NT2/D1 (cell line): ENCODE results near the gene INMT.
A peak's percentile ranks its signal among the peaks of the same experiment; 100 is the strongest.

Experiments
- DNase-seq: peaks from one replicate; pipeline ENCODE4 v3.0.0-alpha.2; 2011; ENCODE audit warnings: low read depth, low spot score
- H3K27me3 ChIP-seq: 2 replicates; pipeline ENCODE4 v1.6.0; 2011; ENCODE audit warnings: mild to moderate bottlenecking; ENCODE audit not compliant: insufficient read length, insufficient read depth
- H3K36me3 ChIP-seq: 2 replicates; pipeline ENCODE4 v1.6.1; 2011; ENCODE audit warnings: mild to moderate bottlenecking, low read length, mixed read lengths; ENCODE audit not compliant: insufficient read depth, insufficient read length
- H3K4me1 ChIP-seq: 2 replicates; pipeline ENCODE4 v1.5.1; 2011; ENCODE audit not compliant: insufficient read depth, insufficient read length
- H3K4me3 ChIP-seq: 2 replicates; pipeline ENCODE4 v1.5.1; 2011; ENCODE audit warnings: low read depth; ENCODE audit not compliant: insufficient read length
- H3K9ac ChIP-seq: 2 replicates; pipeline ENCODE4 v1.6.0; 2011; ENCODE audit warnings: low read depth; ENCODE audit not compliant: insufficient read length
- H3K9me3 ChIP-seq: 2 replicates; pipeline ENCODE4 v1.5.1; 2011; ENCODE audit warnings: mild to moderate bottlenecking, low read length; ENCODE audit not compliant: insufficient read depth
- SUZ12 ChIP-seq: IDR thresholded peaks from 2 replicates; pipeline ENCODE4 v1.6.1; 2011; ENCODE audit not compliant: insufficient read length, insufficient read depth; ENCODE audit errors: extremely low read depth
- YY1 ChIP-seq: IDR thresholded peaks from 2 replicates; pipeline ENCODE4 v1.6.1; 2011; ENCODE audit not compliant: insufficient read length, insufficient read depth
- ZNF274 ChIP-seq: IDR thresholded peaks from 2 replicates; pipeline ENCODE4 v1.6.1; 2011; ENCODE audit warnings: mild to moderate bottlenecking, low read depth, low read length

The INMT gene

DNA sequence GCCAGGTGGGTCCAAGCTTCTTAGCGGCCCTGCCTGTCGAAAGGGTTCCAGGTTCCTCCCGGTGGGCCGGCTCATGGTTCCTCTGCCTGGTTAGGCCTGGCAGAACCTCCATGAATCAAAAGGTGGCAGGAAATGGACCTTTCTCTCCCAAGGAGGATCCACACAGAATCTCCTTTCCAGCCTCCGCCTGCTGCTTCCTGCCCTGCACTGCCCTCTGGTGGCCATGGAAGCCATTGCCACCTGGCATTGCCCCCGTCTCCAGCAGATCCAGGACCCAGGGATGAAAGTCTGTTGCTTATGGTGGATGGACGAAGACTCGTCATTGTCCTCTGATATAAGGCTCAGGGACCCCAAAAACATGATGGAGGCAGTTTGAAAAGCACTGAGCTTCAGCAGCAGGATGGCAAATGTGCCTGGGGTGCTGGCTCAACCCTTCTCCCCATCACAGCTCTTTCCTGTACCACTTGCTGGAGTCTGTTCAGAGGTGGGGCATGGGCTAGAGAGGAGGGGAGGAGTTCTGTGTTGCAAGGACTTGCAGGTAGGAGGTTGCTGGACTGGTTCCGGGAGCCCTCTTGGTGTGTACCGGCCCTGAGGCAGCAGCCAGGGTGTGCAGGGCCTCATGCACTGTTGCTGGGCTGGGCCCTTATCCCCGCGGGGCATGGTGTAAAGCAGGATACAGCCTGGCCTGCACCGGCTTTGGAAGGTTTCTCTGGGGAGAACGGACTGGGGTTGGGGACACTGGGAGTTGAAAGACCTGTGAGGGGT is 11.3 kb upstream of the INMT start:
- peak overlapping the region; percentile 47 for H3K9ac ChIP-seq
- H3K4me3 ChIP-seq, result no peak overlapping the region
- no peak for TF ChIP-seq YY1
- peak; percentile 75 for DNase-seq
- peaks cover 3% of the 10 kb centered on the region for H3K27me3 ChIP-seq
- H3K36me3 ChIP-seq, result no peaks in the 10 kb centered on the region
- H3K4me1 ChIP-seq, result peaks cover 11% of the 10 kb centered on the region
- H3K9me3 ChIP-seq, result peaks cover 4% of the 10 kb centered on the region; the same call in 1 of the 2 replicates

DNA sequence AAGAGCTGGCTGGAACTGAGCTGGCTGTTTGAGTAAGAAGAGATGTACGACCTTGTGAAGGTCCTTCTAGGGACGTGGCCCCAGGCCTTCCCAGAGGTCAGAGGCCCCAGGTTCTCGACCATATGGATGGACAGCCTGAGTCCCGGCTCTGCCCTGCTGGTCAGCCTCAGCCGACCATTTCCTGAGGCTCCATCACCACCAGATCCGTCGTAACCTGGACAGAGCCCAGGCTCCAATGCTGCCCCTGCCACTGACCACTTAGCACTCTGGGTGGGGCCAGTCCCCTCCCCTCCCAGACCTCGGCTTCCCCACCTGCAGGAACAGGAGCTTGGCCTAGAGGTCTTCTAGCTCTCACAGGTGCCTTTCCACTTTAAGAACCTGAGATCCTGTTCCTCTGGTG is 10.6 kb upstream of the INMT start:
- H3K9ac ChIP-seq, result no peak overlapping the region
- H3K27me3 ChIP-seq, result peaks cover 3% of the 10 kb centered on the region
- H3K9me3 ChIP-seq, result no peaks in the 10 kb centered on the region
- TF ChIP-seq ZNF274 (no peak), YY1 (no peak), SUZ12 (no peak)
- H3K4me3 ChIP-seq, result no peak overlapping the region
- H3K4me1 ChIP-seq, result peaks cover 11% of the 10 kb centered on the region
- H3K36me3 ChIP-seq, result no peaks in the 10 kb centered on the region
- DNase-seq, result no peak

DNA sequence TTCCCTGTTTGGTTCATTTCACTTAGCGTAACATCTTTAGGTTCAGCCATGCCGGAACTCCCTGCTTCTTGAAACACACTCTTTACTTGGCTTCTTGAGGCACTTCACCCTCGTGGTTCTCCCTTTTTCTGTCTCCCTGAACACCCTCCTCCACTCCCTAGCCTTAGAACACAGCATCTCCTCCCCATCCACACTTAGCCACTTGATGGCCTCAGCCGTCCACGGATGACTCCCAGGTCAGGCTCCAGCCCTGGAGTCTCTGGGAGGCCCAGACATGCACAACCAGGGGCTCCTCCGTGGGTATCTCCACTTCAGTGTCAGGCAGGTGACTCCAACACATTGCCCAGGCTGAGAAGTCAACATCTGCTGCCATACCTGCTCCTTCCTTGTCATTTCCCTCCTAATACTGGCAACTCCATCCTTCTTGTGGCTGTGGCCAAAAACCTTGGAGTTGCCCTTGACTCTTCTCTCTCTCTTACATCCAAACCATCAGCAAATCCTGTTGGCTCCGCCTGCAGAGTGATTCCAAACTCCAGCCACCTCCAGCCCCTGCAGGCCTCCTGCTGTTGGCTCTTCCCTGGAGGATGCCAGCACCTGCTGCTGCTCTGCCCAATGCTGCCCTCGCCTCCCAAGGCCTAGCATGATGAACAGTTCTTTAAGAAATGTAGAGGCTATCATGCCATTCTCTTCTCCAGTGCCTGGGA is 8.4 kb upstream of the INMT start:
- Histone ChIP-seq H3K27me3 (peaks cover 3% of the 10 kb centered on the region), H3K9me3 (no peaks in the 10 kb centered on the region), H3K4me1 (peaks cover 11% of the 10 kb centered on the region), H3K36me3 (no peaks in the 10 kb centered on the region), H3K9ac (no peak overlapping the region), H3K4me3 (no peak overlapping the region)
- no peak for DNase-seq
- TF ChIP-seq SUZ12, result no peak
- TF ChIP-seq ZNF274, result no peak
- TF ChIP-seq YY1, result no peak

DNA sequence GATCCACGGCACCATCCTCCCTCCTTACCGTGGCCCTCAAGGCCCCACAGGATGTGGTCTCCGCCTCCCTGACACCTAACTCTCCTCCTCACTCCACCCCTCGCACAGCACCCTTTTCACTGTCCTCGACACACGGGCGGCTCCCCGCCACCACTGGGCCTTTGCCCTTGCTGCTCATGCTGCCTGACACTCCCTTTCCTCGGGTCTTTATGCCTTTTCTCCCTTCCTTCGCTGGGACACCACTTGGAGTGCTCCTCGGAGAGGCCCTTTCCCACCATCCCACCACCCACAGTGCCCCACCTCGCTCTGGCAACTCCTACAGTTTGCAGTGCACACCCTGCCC is 7.9 kb upstream of the INMT start:
- no peak overlapping the region for H3K4me3 ChIP-seq
- no peaks in the 10 kb centered on the region for H3K36me3 ChIP-seq
- no peak for DNase-seq
- TF ChIP-seq SUZ12, result no peak
- TF ChIP-seq YY1, result no peak
- no peak for TF ChIP-seq ZNF274
- peaks cover 3% of the 10 kb centered on the region for H3K27me3 ChIP-seq
- H3K4me1 ChIP-seq, result peaks cover 11% of the 10 kb centered on the region
- H3K9ac ChIP-seq, result no peak overlapping the region
- no peaks in the 10 kb centered on the region for H3K9me3 ChIP-seq

DNA sequence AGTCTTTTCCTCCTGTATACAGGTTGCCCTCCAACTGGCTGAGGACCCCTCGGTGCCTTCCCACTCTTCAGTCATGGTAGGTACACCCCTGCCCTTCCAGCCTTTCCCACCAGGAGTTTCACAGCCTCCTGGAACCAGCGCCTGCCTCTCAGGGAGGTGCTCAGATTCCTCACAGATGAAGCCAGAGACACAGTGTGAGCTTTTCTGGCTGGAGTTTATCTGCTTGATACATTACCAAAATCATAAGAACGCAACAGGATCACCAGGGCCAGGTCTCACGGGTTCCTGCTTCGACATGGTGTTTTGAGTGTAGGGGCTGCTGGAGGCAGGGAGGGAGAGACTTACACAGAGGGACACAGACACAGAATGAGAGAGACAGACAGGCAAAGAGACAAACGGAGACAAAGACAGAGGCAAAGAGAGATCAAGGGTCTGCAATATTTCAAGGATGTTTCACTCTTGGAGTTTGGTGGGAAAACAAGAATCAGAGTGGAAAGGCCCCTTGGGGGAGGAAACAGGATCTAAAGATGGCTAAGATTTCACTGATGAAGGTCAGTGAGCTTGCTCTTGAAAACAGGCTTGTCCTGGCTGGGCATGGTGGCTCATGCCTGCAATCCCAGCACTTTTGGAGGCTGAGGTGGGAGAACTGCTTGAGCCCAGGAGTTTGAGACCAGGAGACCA is 6.5 kb upstream of the INMT start:
- no peak for DNase-seq
- no peaks in the 10 kb centered on the region for H3K9me3 ChIP-seq
- H3K4me3 ChIP-seq, result no peak overlapping the region
- peaks cover 11% of the 10 kb centered on the region for H3K4me1 ChIP-seq
- TF ChIP-seq ZNF274 (no peak), YY1 (no peak), SUZ12 (no peak)
- no peaks in the 10 kb centered on the region for H3K36me3 ChIP-seq
- H3K27me3 ChIP-seq, result peaks cover 3% of the 10 kb centered on the region
- H3K9ac ChIP-seq, result no peak overlapping the region

DNA sequence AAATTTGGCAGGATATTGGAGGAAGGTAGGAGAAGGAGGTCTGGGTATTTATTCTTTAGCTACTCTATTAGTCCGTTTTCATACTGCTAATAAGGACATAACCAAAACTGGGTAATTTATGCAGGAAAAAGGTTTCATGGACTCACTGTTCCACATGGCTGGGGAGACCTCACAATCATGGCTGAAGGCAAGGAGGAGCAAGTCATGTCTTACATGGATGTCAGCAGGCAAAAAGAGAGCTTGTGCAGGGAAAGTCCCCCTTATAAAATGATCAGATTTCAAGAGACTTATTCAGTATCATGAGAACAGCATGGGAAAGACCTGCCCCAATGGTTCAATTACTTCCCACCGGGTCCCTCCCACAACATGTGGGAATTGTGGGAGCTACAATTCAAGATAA is 1.9 kb upstream of the INMT start:
- DNase-seq, result no peak
- Histone ChIP-seq H3K4me3 (no peak overlapping the region), H3K9ac (no peak overlapping the region), H3K36me3 (no peaks in the 10 kb centered on the region), H3K4me1 (peaks cover 6% of the 10 kb centered on the region), H3K9me3 (no peaks in the 10 kb centered on the region), H3K27me3 (no peaks in the 10 kb centered on the region)
- TF ChIP-seq ZNF274, result no peak
- no peak for TF ChIP-seq SUZ12
- no peak for TF ChIP-seq YY1
